Activated CD4-positive, alpha-beta T cell treated with anti-CD3 and anti-CD28 coated beads for 36 hours (primary cell): ENCODE results near the gene KRT17. TPM values are rescaled to one million over a fixed set of nuclear protein-coding genes. Genes with fewer than 3 reads are reported as not detected.
"Not testable (repeated sequence)": the region's sequence is repeated elsewhere in the genome, so short reads cannot be mapped to it uniquely, and the experiment has no call there.

Source experiments
- ATAC-seq: fragments of 200-7000 bp; cut with Tn5 transposase; one replicate; pipeline ENCODE4 v1.10.0; 2021; ENCODE audit warnings: mild to moderate bottlenecking, moderate library complexity
- CTCF ChIA-PET: fragments of 350-600 bp; sonication (Branson Sonifier 250); formaldehyde crosslinking; loops from one replicate; lab custom pipeline; 2021; ENCODE audit warnings: antibody characterized with exemption; lab: Charles Lee
- POLR2A ChIA-PET: fragments of 350-600 bp; sonication (Branson Sonifier 250); formaldehyde crosslinking; loops from one replicate; lab custom pipeline; 2021; ENCODE audit warnings: antibody characterized with exemption, inconsistent platforms; lab: Charles Lee
- DNase-seq: peaks from one replicate; pipeline ENCODE4 v3.0.0-alpha.2; 2020
- H3K27ac Mint-ChIP-seq: one replicate; pipeline ENCODE4 v1.8.0; 2021; ENCODE audit warnings: mixed read lengths
- H3K27me3 Mint-ChIP-seq: one replicate; pipeline ENCODE4 v1.8.0; 2021; ENCODE audit warnings: mixed read lengths
- H3K36me3 Mint-ChIP-seq: one replicate; pipeline ENCODE4 v1.8.0; 2021; ENCODE audit warnings: low read depth, mixed read lengths
- H3K4me1 Mint-ChIP-seq: one replicate; pipeline ENCODE4 v1.8.0; 2021; ENCODE audit warnings: mixed read lengths
- H3K4me3 Mint-ChIP-seq: one replicate; pipeline ENCODE4 v1.8.0; 2021; ENCODE audit warnings: mild to moderate bottlenecking, moderate library complexity, mixed read lengths
- H3K9me3 Mint-ChIP-seq: one replicate; pipeline ENCODE4 v1.8.0; 2021; ENCODE audit warnings: low read depth, mixed read lengths
- intact Hi-C, 2 experiments: fragments of 100-400 bp; cut with DNase I in 1 of 2; cut with micrococcal nuclease in 1 of 2; formaldehyde crosslinking; loops; one replicate each; pipeline versions ENCODE4 v1.14.2 to v1.15.1; 2022 to 2024; cut with DNase I, micrococcal nuclease
- total RNA-seq, 2 experiments: library from RNA; stranded (reverse); gene quantifications; one replicate each; pipeline ENCODE4 v1.2.3, GENCODE V29; 2021

Gene KRT17
- total RNA-seq, 2 experiments from 2014 or later: not detected

- ChIA-PET CTCF (interaction anchor here (0.6 to 2.6 kb wide), 10 partner anchors 9 to 89 kb away, joined by 3 to 23 read pairs (median 4); no protein-coding TSS in a partner anchor), POLR2A (interaction anchor here (0.6 kb wide), 1 partner anchor 34 kb away, joined by 6 read pairs; no protein-coding TSS in a partner anchor)
Measured at GRCh38 chr17:41578971-41579370, 45.4 kb downstream of the KRT17 start.

DNA sequence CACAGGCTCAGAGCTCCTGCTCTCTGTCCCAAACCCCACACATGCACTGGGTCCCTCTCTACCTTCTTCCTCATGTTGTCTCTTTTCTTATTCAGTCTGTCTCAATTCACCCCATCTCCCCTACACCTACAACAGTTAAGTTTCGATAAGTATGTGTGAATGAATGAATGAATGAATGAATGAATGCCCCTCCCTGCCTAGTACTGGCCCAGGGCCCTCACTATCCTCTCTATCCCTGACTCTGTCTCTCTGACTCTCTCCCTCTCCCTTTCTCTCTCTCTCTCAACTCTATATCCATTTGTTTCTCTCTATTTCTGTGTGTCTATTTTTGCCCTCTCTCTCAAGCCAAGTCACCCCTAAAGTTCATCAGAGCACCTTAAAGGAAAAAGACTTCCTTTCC lies 45.8 kb downstream of the KRT17 start:
- POLR2A ChIA-PET: no interaction called here

More at GRCh38 chr17:41578971-41579370, 45.4 kb downstream of the KRT17 start:
- Mint-ChIP-seq H3K4me1 (no peaks in the 10 kb centered on the region), H3K9me3 (no peaks in the 10 kb centered on the region), H3K27me3 (peaks cover 22% of the 10 kb centered on the region), H3K27ac (no peak overlapping the region), H3K36me3 (no peaks in the 10 kb centered on the region), H3K4me3 (no peak overlapping the region)
- intact Hi-C loops: loop anchor here in 1 of 2 experiments (1.0 kb wide), 4 partner anchors 30 to 87 kb away; no protein-coding TSS in a partner anchor
- ATAC-seq: no peak
- DNase-seq: no peak

GRCh38 chr17:41576740-41577139 lies 47.6 kb downstream of the KRT17 start:
- CTCF ChIA-PET: interaction anchor here (0.7 kb wide), 1 partner anchor 12 kb away, joined by 3 read pairs; no protein-coding TSS in a partner anchor
- H3K4me1 Mint-ChIP-seq, intact Hi-C loops, POLR2A ChIA-PET, H3K9me3 Mint-ChIP-seq, H3K4me3 Mint-ChIP-seq, ATAC-seq, H3K36me3 Mint-ChIP-seq, DNase-seq, H3K27ac Mint-ChIP-seq: not testable (repeated sequence)
- peaks cover 32% of the 10 kb centered on the region for H3K27me3 Mint-ChIP-seq

More for the DNA sequence above, 45.8 kb downstream of the KRT17 start:
- Mint-ChIP-seq H3K4me1 (no peaks in the 10 kb centered on the region), H3K36me3 (no peaks in the 10 kb centered on the region), H3K4me3 (no peak overlapping the region), H3K27me3 (peaks cover 23% of the 10 kb centered on the region), H3K9me3 (no peaks in the 10 kb centered on the region), H3K27ac (no peak overlapping the region)
- ATAC-seq (no peak), DNase-seq (no peak)
- intact Hi-C loops: no loop called here
- CTCF ChIA-PET: interaction anchor here (0.6 to 2.6 kb wide), 8 partner anchors 9 to 89 kb away, joined by 3 to 23 read pairs (median 4); no protein-coding TSS in a partner anchor

GRCh38 chr17:41575336-41575735 lies 49.0 kb downstream of the KRT17 start:
- ChIA-PET POLR2A (no interaction called here), CTCF (interaction anchor here (0.6 to 1.0 kb wide), 4 partner anchors 27 to 770 kb away, joined by 3 to 4 read pairs (median 3); no protein-coding TSS in a partner anchor)
- DNase-seq (no peak), ATAC-seq (no peak)
- Mint-ChIP-seq H3K27me3 (peaks cover 36% of the 10 kb centered on the region), H3K4me1 (no peaks in the 10 kb centered on the region), H3K4me3 (no peak overlapping the region), H3K27ac (no peak overlapping the region), H3K9me3 (no peaks in the 10 kb centered on the region), H3K36me3 (no peaks in the 10 kb centered on the region)
- intact Hi-C loops: no loop called here

DNA sequence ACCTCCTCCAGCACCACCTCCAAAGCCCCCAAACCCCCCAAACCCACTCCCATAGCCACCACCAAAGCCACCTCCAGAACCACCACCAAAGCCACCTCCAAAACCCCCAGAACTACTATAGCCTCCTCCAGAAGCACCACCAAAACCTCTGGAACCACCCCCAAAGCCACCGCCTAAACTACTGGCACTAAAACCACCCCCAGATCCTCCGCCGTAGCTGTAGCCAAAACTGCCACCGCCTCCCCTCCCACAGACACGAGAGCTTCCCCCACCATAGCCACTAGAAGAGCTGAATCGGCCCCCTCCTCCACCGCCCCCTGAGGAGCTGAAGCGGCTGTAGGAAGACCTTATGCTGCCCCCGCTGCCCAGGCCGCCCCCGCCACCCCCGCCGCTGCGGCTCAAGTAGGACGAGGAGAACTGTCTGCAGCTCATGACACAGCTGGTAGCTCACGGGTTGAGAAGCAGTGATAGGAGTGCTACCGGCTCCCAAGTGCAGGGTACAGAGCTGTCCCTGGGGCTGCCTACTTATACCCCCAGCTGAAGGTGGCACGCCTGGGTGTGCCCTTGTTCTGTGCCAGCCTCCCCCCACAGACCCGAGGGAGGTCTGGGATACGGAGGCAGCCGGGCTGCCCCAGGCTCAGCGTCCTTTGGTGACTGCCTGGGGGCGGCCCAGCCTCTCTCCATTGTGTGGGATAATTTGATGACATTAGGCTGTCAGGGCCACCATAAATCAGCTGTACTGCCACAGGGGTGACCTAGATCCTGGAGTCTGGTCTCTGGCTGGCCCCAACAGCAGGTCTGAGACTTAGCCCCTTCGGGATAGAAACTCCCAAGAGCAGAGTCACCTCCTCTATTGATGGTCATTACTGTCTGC lies 52.6 kb downstream of the KRT17 start, which contains the start of gene KRT9:
KRT9 (minus strand) TSS at position 499 of the 874 bp plus-strand sequence; CDS start at position 432, 67 bp downstream.
- ChIA-PET CTCF (interaction anchor here (0.5 to 1.0 kb wide), 4 partner anchors 19 to 154 kb away, joined by 3 to 5 read pairs (median 3); no protein-coding TSS in a partner anchor), POLR2A (interaction anchor here (0.6 kb wide), 1 partner anchor 9 kb away, joined by 3 read pairs; no protein-coding TSS in a partner anchor)
- Mint-ChIP-seq H3K9me3 (no peaks in the 10 kb centered on the region), H3K27me3 (peaks cover 27% of the 10 kb centered on the region), H3K4me1 (peaks cover 8% of the 10 kb centered on the region), H3K36me3 (no peaks in the 10 kb centered on the region), H3K27ac (no peak within 1 kb of the TSS), H3K4me3 (no peak within 1 kb of the TSS)
- ATAC-seq (no peak), DNase-seq (no peak)
- intact Hi-C loops: no loop called here

Other genes starting within 250 kb of the KRT17 start
- not detected for gene KRT34, start 242.3 kb downstream of the KRT17 start, total RNA-seq
- not detected for gene KRT31, start 227.0 kb downstream of the KRT17 start, total RNA-seq
- gene KRT37, start 200.0 kb downstream of the KRT17 start, total RNA-seq: not detected
- gene KRT38, start 183.6 kb downstream of the KRT17 start, total RNA-seq: not detected
- gene KRT32, start 157.2 kb downstream of the KRT17 start, total RNA-seq: not detected
- not detected for gene KRT35, start 143.4 kb downstream of the KRT17 start, total RNA-seq
- gene KRT36, start 134.7 kb downstream of the KRT17 start, total RNA-seq: not detected
- not detected for gene KRT13, start 119.0 kb downstream of the KRT17 start, total RNA-seq
- gene KRT15, start 105.7 kb downstream of the KRT17 start, total RNA-seq: not detected
- gene KRT19, start 96.3 kb downstream of the KRT17 start, total RNA-seq: not detected
- gene KRT9, start 52.5 kb downstream of the KRT17 start, total RNA-seq: not detected
- gene KRT14, start 37.7 kb downstream of the KRT17 start, total RNA-seq: not detected
- gene KRT16, start 11.8 kb downstream of the KRT17 start, total RNA-seq: not detected
- 100 to 1,000 TPM; 869 to 977 TPM for gene EIF1, start 64.3 kb upstream of the KRT17 start, total RNA-seq
- not detected for gene GAST, start 87.8 kb upstream of the KRT17 start, total RNA-seq
- not detected for gene HAP1, start 110.1 kb upstream of the KRT17 start, total RNA-seq
- gene JUP, start 162.1 kb upstream of the KRT17 start, total RNA-seq: under 1 TPM; 0.34 to 0.54 TPM
- gene P3H4, start 187.4 kb upstream of the KRT17 start, total RNA-seq: 1 to 10 TPM; 1.5 to 2.0 TPM
- gene FKBP10, start 188.4 kb upstream of the KRT17 start, total RNA-seq: under 1 TPM; 0.39 to 0.42 TPM
- 10 to 100 TPM; 37.5 to 46.9 TPM for gene NT5C3B, start 211.7 kb upstream of the KRT17 start, total RNA-seq
- under 1 TPM; 0.19 to 0.21 TPM for gene KLHL10, start 213.2 kb upstream of the KRT17 start, total RNA-seq
- 10 to 100 TPM; 16.4 to 18.0 TPM for gene KLHL11, start 240.8 kb upstream of the KRT17 start, total RNA-seq